HG02970 (cell line): ENCODE measurements around the gene GOLGA6L1.
"Not testable (repeated sequence)": the region's sequence is repeated elsewhere in the genome, so short reads cannot be mapped to it uniquely, and the experiment has no call there.

ENCODE experiments used
- ATAC-seq: cut with Tn5 transposase; IDR thresholded peaks from one replicate; pipeline ENCODE4 v1.9.1; 2021; ENCODE audit warnings: mild to moderate bottlenecking, moderate library complexity, moderate number of reproducible peaks; ENCODE audit not compliant: unreplicated experiment, low FRiP score

Gene GOLGA6L1, protein sequence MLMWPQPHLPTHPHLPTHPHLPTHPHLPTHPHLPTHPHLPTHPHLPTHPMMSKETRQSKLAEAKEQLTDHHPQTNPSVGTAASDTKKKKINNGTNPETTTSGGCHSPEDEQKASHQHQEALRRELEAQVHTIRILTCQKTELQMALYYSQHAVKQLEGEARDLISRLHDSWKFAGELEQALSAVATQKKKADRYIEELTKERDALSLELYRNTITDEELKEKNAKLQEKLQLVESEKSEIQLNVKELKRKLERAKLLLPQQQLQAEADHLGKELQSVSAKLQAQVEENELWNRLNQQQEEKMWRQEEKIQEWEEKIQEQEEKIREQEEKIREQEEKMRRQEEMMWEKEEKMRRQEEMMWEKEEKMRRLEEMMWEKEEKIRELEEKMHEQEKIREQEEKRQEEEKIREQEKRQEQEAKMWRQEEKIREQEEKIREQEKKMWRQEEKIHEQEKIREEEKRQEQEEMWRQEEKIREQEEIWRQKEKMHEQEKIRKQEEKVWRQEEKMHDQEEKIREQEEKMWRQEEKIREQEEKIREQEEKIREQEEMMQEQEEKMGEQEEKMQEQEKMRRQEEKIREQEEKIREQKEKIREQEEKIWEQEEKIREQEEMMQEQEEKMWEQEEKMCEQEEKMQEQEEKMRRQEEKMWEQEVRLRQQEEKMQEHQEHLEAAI

DNA sequence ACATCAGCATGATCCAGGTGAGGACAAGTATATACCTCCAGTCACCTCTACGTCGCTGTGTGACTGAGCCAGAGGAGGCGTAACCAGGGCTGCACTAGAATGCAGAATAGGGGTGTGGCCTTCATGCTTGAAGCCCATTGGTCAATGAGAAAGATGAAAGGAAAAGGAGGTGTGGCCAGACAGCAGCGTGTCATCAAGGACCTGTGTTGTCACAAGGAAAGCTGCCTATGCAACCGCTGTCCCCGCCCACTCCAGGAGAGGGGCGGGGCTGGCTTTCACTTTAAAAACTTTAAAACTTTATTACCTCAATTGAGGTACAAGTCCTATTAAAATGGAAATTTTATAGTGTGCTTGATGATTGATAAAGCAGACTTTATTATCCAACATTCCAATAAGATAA lies at the start of gene GOLGA6L1:
TSS of gene GOLGA6L1 (minus strand) at position 101 of the 400 bp plus-strand sequence. CDS start at position 10, 91 bp downstream.
- ATAC-seq, result not testable (repeated sequence)

DNA sequence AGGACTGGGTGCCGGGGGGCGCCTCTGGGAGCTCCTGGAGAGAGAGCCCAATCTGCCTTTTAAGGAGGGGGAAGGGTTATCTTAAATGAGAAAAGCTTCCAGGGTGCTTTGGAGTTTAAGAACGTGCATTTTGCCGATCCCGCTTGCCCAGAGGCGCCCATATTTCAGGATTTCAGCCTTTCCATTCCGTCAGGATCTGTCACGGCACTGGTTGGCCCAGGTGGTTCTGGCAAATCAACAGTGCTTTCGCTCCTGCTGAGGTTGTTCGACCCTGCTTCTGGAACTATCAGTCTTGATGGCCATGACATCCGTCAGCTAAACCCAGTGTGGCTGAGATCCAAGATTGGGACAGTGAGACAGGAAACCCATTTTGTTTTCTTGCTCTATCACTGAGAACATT lies 44.6 kb upstream of the GOLGA6L1 start:
- ATAC-seq, result not testable (repeated sequence)

DNA sequence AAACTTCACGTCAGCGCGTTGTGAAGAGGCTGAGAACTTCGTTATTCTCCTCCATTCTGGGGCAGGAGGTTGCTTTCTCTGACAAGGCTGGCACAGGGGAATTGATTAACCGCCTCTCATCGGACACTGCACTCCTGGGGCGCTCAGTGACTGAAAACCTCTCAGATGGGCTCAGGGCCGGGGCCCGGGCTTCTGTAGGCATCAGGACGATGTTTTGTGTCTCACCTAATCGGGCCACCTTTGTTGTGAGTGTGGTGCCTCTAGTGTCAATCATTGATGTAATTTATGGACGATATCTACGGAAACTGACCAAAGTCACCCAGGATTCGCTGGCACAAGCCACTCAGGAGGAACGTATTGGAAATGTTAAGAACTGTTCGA lies 43.9 kb upstream of the GOLGA6L1 start:
- not testable (repeated sequence) for ATAC-seq

DNA sequence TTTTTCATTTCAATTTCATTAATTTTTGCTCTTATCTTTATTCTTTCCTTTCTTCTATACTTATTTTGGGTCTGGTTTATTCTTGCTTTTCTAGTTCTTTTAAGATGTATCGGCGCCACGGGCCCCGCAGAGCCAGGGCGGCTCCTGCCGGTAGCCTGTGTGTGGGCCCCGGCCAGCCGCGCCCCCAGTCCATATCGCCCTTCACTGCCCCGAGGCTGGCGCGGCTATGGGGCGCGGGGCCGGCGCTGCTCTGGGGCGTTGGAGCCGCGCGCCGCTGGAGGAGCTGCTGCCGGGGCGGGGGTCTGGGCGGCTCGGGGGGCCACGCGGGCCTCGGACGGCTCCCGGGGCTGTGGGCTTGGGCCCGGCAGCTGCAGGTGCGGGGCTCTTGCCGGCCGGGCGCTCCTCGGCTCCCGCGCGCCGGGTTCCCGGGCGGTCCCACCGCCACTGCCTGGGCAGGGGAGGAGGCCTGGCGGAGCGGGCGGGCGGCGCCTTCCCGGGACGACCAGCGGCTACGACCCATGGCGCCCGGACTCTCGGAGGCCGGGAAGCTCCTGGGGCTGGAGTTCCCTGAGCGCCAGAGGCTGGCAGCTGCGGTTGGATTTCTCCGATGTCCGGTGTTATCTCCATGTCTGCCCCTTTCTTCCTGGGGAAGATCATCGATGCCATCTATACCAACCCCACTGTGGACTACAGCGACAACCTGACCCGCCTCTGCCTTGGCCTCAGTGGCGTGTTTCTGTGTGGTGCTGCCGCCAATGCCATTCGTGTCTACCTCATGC lies 43.3 kb upstream of the GOLGA6L1 start:
- ATAC-seq, result not testable (repeated sequence)

DNA sequence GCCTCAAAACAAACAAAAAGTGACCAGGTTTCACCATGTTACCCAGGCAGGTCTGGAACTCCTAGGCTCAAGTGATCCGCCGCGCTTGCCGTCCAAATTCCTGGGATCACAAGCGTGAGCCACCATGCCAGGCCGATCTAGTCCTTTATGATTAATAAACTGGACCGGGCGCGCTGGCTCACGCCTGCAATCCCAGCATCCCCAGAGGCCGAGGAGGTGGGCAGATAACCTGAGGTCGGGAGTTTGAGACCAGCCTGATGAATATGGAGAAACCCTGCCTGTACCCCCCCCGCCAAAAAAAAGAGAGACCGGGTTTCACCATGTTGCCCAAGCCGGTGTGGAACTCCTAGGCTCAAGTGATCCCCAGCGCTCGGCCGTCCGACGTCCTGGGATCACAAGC lies 40.1 kb upstream of the GOLGA6L1 start:
- ATAC-seq, result not testable (repeated sequence)

DNA sequence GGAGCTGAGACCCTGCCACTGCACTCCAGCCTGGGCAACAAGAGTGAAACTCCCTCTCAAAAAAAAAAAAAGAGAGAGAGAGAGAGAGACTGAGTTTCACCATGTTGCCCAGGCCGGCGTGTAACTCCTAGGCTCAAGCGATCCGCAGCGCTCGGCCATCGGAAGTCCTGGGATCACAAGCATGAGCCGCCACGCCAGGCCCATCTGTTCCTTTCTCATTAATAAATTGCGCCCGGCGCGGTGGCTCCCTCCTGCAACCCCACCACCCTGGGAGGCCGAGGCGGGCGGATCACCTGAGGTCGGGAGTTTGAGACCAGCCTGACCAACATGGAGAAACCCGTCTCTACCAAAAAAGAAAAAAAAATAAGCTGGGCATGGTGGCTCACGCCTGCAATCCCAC lies 39.0 kb upstream of the GOLGA6L1 start:
- not testable (repeated sequence) for ATAC-seq

DNA sequence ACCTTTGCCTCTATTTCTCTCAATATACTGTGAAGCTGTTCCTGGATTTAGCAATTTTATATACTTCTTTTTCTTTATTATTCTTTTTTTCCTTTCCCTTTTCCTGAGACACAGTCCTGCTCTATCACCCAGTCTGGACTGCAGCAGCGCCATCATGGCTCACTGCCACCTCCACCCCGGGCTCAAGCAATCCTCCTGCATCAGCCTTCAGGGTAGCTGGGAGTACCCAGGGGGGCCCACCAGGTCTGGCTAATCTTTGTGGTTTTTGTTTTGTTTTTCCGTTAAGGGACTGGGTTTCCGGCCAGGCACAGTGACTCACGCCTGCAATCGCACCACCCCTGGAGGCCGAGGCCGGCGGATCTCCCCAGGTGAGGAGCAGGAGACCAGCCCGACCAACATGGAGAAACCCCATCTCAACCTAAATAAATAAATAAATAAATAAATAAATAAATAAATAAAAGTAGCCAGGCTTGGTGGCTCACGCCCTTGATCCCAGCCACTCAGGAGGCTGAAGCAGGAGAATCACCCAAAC lies 38.1 kb upstream of the GOLGA6L1 start:
- not testable (repeated sequence) for ATAC-seq

DNA sequence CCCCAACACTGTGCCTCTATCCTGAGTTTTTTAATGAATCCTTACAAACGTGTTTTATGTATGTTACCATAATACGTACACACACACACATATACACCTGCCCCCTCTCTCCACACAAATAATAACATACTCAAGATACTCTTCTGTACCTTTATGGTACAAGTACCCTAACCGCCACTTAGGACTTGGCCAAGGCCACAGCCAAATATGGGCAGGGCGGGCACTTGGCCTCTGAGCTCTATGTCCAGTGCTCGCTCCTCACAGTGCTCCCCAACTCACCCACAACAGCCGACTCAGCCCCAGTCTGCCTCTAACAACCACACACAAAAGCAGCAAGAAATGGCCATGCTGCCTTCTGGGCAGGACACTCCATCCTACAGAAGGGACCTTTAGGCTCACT lies 3.8 kb downstream of the GOLGA6L1 start:
- ATAC-seq, result not testable (repeated sequence)

DNA sequence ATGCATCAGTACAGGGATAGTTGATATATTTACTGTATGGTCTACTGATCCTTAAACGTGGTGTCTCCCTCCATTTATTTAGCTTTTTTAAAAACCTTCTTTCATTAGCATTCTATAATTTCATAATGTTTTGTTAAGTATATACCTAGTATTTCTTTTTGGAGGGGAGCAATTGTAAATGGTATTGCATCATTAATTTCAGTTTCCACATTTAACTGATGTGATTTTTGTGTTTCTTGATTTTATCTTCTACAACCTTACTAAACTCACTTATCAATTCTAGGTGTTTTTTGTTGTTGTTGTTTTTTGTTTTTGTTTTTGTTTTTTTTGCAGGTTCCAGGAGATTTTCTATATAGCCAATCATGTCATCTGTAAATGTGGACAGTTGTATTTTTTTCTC lies 18.4 kb downstream of the GOLGA6L1 start:
- ATAC-seq, result no peak

DNA sequence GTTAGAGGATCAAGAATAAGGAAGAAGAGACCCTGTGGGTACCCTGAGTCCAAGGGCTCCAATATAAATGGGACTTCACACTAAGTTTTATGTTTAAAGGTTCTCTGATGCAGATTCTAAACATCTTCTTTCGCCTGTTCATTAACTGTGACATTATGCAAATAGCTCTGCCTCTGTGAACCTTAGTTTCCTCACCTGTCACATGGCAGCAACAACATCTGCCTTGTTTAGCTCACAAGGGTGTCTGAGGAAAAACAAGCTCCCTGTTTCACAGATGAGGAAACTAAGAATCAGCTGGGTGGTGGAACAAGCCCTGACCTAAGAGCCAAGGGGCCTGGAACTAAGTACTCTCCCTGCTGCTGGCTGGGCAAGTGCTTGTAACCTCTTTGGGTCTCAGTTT lies 40.8 kb downstream of the GOLGA6L1 start:
- ATAC-seq, result no peak

DNA sequence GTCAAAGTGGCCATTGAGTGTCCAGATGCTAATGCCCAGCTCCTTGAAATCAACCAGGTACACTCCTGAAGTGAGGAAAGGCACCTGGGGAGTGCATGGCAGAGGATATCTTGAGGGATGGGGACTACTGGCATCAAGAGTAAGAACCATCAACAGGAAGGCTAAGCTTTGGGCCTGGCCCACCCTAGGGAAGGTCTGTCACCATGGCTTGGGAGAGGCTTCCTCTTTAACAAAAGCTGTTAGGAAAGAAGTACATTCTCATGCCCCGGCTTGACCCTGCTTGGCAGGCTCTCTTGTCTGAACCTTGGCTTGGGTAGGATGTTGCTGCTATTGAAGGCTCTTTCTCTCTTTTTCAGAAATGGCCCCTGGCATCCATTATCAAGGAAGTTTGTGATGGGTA lies 53.5 kb downstream of the GOLGA6L1 start:
- no peak for ATAC-seq

DNA sequence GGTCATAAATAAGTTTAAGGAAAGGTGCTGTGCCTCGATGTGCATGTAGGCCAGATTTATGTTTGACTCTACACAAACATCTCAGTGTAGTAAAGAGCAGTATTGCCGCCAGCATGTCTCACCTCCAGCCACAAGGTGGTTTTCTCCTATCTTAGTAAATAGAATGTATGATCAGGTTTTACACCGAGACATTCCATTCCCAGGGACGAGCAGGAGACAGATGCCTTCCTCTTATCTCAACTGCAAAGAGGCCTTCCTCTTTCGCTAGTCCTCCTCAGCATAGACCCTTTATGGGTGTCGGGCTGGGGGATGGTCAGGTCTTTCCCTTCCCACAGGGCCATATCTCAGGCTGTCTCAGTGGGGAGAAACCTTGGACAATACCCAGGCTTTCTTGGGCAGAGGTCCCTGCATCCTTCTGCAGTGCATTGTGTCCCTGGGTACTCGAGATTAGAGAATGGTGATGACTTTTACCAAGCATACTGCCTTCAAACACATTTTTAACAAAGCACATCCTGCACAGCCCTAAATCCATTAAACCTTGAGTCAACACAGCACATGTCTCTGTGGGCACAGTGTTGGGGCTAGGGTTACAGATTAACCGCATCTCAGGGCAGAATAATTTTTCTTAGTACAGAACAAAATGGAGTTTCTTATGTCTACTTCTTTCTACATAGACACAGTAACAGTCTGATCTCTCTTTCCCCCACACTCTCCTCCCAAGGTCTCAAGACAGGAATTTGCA lies 54.5 kb downstream of the GOLGA6L1 start:
- not testable (repeated sequence) for ATAC-seq

DNA sequence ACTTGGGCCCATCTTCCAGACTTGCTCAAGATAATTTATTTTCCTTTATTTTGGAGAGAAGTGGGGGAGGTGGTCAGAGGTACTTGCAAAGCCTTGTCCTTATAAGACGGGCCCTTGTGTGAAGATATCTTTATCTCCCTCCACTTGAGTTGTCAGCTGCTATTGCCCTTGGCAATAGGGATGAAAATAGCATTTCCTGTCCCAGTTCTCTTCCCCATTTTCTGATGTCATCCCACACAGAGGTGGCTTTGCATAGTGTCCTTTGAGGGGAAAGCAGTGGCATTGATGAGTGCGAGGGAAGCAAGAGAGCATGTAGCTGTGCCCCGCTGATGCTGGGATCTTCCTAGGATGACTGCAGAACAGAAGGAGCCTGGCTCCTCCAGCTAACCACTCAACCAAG lies 55.4 kb downstream of the GOLGA6L1 start:
- ATAC-seq, result no peak

DNA sequence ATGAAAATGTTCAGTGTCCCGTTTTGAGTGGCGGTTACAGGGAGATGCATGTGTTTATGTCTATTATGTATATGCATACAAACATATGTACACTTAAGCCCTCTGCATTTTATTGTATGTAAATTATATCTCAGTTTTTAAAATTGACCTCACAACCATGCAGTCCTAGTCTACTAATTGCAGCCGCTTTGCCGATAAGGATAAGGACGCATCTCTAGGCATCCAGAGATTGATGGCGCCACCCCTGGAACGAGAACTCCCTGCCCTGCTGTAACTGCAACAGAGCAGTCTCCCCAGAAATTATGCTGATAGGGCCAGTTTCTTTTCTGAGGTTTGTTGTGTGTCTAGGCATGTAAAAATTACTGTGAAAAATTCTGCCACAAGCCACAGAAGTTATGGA lies 56.9 kb downstream of the GOLGA6L1 start:
- ATAC-seq, result no peak
